Ishikawa (cell line): ENCODE results near the gene IL1RL1.

Experiments
- CEBPB ChIP-seq: IDR thresholded peaks from 2 replicates; pipeline ENCODE4 v1.6.1; 2012
- CREB1 ChIP-seq: IDR thresholded peaks from 2 replicates; pipeline ENCODE4 v1.6.1; 2012; ENCODE audit warnings: low read depth
- EGR1 ChIP-seq: IDR thresholded peaks from 2 replicates; pipeline ENCODE4 v1.6.1; 2012
- EP300 ChIP-seq: IDR thresholded peaks from 2 replicates; pipeline ENCODE4 v1.6.1; 2012; ENCODE audit warnings: borderline replicate concordance
- FOXM1 ChIP-seq: IDR thresholded peaks from 2 replicates; pipeline ENCODE4 v1.6.1; 2012; ENCODE audit warnings: low read depth, borderline replicate concordance
- MAX ChIP-seq: IDR thresholded peaks from 2 replicates; pipeline ENCODE4 v1.6.1; 2012
- NFIC ChIP-seq: IDR thresholded peaks from 2 replicates; pipeline ENCODE4 v1.6.1; 2012
- RAD21 ChIP-seq: IDR thresholded peaks from 2 replicates; pipeline ENCODE4 v1.6.1; 2012; ENCODE audit warnings: low read depth
- REST ChIP-seq: IDR thresholded peaks from 2 replicates; pipeline ENCODE4 v1.6.1; 2012; ENCODE audit warnings: low read depth, mild to moderate bottlenecking
- TAF1 ChIP-seq: IDR thresholded peaks from 2 replicates; pipeline ENCODE4 v1.6.1; 2012; ENCODE audit warnings: low read depth, mild to moderate bottlenecking
- TCF12 ChIP-seq: IDR thresholded peaks from 2 replicates; pipeline ENCODE4 v1.6.1; 2012; ENCODE audit warnings: low read depth
- TEAD4 ChIP-seq: IDR thresholded peaks from 2 replicates; pipeline ENCODE4 v1.6.1; 2012
- USF1 ChIP-seq: IDR thresholded peaks from 2 replicates; pipeline ENCODE4 v1.6.1; 2012
- YY1 ChIP-seq: IDR thresholded peaks from 2 replicates; pipeline ENCODE4 v1.6.1; 2012; ENCODE audit warnings: low read depth
- ZBTB7A ChIP-seq: IDR thresholded peaks from 2 replicates; pipeline ENCODE4 v1.6.1; 2012; ENCODE audit warnings: low read depth

IL1RL1 gene

GRCh38 chr2:102315921-102316320 lies 4.6 kb downstream of the IL1RL1 start:
- TF ChIP-seq FOXM1 (no peak), YY1 (no peak), EP300 (no peak), CREB1 (no peak)

GRCh38 chr2:102317715-102318114 lies 6.4 kb downstream of the IL1RL1 start:
- TF ChIP-seq MAX, result no peak
- no peak for TF ChIP-seq YY1
- TF ChIP-seq EGR1, result no peak
- TF ChIP-seq ZBTB7A, result no peak
- TF ChIP-seq FOXM1, result no peak
- TF ChIP-seq TEAD4, result no peak
- no peak for TF ChIP-seq CEBPB
- TF ChIP-seq RAD21, result no peak
- TF ChIP-seq TAF1, result no peak
- TF ChIP-seq NFIC, result no peak
- TF ChIP-seq REST, result no peak
- TF ChIP-seq CREB1, result no peak
- no peak for TF ChIP-seq USF1

- TF ChIP-seq TEAD4 (no peak), CREB1 (no peak), CEBPB (no peak), FOXM1 (no peak), REST (no peak), RAD21 (no peak), MAX (no peak), EP300 (no peak), ZBTB7A (no peak), TAF1 (no peak), TCF12 (no peak), YY1 (no peak), EGR1 (no peak), USF1 (no peak), NFIC (no peak)
Measured at GRCh38 chr2:102318437-102318836, 7.1 kb downstream of the IL1RL1 start.

GRCh38 chr2:102321941-102322719 lies 10.8 kb downstream of the IL1RL1 start:
- TF ChIP-seq REST (no peak), CREB1 (no peak)
